HG03520 (cell line): ENCODE data around the gene HOXB5.

Experiments
- ATAC-seq: cut with Tn5 transposase; IDR thresholded peaks from one replicate; pipeline ENCODE4 v1.9.1; 2021; ENCODE audit warnings: mild to moderate bottlenecking, moderate library complexity; ENCODE audit not compliant: unreplicated experiment

Gene HOXB5

GRCh38 chr17:48577330-48577945 lies 16.1 kb downstream of the HOXB5 start:
- ATAC-seq = no peak

GRCh38 chr17:48576479-48577309 lies 16.9 kb downstream of the HOXB5 start:
- ATAC-seq = no peak

GRCh38 chr17:48575673-48576478 lies 17.7 kb downstream of the HOXB5 start:
- no peak for ATAC-seq

GRCh38 chr17:48575066-48575582 lies 18.5 kb downstream of the HOXB5 start:
- no peak for ATAC-seq

- ATAC-seq = no peak
Observed at GRCh38 chr17:48574505-48575065, 19.0 kb downstream of the HOXB5 start.

GRCh38 chr17:48571826-48572417 lies 21.7 kb downstream of the HOXB5 start:
- ATAC-seq = no peak

- ATAC-seq = no peak
Observed at GRCh38 chr17:48571024-48571818, 22.4 kb downstream of the HOXB5 start.

- ATAC-seq = no peak
Observed at GRCh38 chr17:48570325-48571023, 23.1 kb downstream of the HOXB5 start.

GRCh38 chr17:48569674-48570324 lies 23.8 kb downstream of the HOXB5 start:
- no peak for ATAC-seq

- ATAC-seq = no peak
Observed at GRCh38 chr17:48569240-48569582, 24.4 kb downstream of the HOXB5 start.

GRCh38 chr17:48568499-48569239 lies 24.9 kb downstream of the HOXB5 start:
- ATAC-seq = no peak

GRCh38 chr17:48567646-48568354 lies 25.8 kb downstream of the HOXB5 start:
- no peak for ATAC-seq

- no peak for ATAC-seq
Observed at GRCh38 chr17:48567209-48567608, 26.4 kb downstream of the HOXB5 start.

- no peak for ATAC-seq
Observed at GRCh38 chr17:48566717-48567116, 26.9 kb downstream of the HOXB5 start.

GRCh38 chr17:48565925-48566710 lies 27.5 kb downstream of the HOXB5 start:
- ATAC-seq = no peak

- no peak for ATAC-seq
Observed at GRCh38 chr17:48565022-48565554, 28.5 kb downstream of the HOXB5 start.
